Measurements from ENCODE around the gene C16orf54.
"Not testable (repeated sequence)": the region's sequence is repeated elsewhere in the genome, so short reads cannot be mapped to it uniquely, and the experiment has no call there.

Gene C16orf54

GRCh38 chr16:29700253-29700987 is 45.4 kb downstream of the C16orf54 start:
- no peak for TF ChIP-seq JUND (IDR thresholded peaks at IDR 0.05; ENCODE audit: low read depth)
- peak; percentile 77 to 92 for DNase-seq (ENCODE audit: low read depth in 1 of 2, low spot score in 1 of 2)
- in situ Hi-C loops (cut with HindIII; ENCODE audit: low pct_unique_long_range_greater_than_20kb, low sequenced_read_pairs), result no loop called here

- in situ Hi-C loops (cut with HindIII; ENCODE audit: low pct_unique_long_range_greater_than_20kb, low sequenced_read_pairs), result no loop called here
- peak in 1 of 2 experiments; percentile 33 for DNase-seq (ENCODE audit: low read depth in 1 of 2, low spot score in 1 of 2)
- no peak for TF ChIP-seq JUND (IDR thresholded peaks at IDR 0.05; ENCODE audit: low read depth)
These were observed 46.2 kb downstream of the C16orf54 start for GRCh38 chr16:29699324-29700219.

- DNase-seq (ENCODE audit: low read depth in 1 of 2, low spot score in 1 of 2), result no peak
- in situ Hi-C loops (cut with HindIII; ENCODE audit: low pct_unique_long_range_greater_than_20kb, low sequenced_read_pairs), result no loop called here
- TF ChIP-seq JUND (IDR thresholded peaks at IDR 0.05; ENCODE audit: low read depth), result no peak
These were observed 47.1 kb downstream of the C16orf54 start for GRCh38 chr16:29698484-29699323.

GRCh38 chr16:29698042-29698441 is 47.7 kb downstream of the C16orf54 start:
- TF ChIP-seq JUND (IDR thresholded peaks at IDR 0.05; ENCODE audit: low read depth), result no peak

GRCh38 chr16:29697391-29697790 is 48.4 kb downstream of the C16orf54 start:
- no peak for DNase-seq (ENCODE audit: low read depth in 1 of 2, low spot score in 1 of 2)
- in situ Hi-C loops (cut with HindIII; ENCODE audit: low pct_unique_long_range_greater_than_20kb, low sequenced_read_pairs), result no loop called here
- TF ChIP-seq JUND (IDR thresholded peaks at IDR 0.05; ENCODE audit: low read depth), result no peak

More at GRCh38 chr16:29698042-29698441, 47.7 kb downstream of the C16orf54 start:
- in situ Hi-C loops (cut with HindIII; ENCODE audit: low pct_unique_long_range_greater_than_20kb, low sequenced_read_pairs), result no loop called here
- no peak for DNase-seq (ENCODE audit: low read depth in 1 of 2, low spot score in 1 of 2)

GRCh38 chr16:29696881-29697331 is 48.9 kb downstream of the C16orf54 start:
- in situ Hi-C loops (cut with HindIII; ENCODE audit: low pct_unique_long_range_greater_than_20kb, low sequenced_read_pairs), result no loop called here
- DNase-seq (ENCODE audit: low read depth in 1 of 2, low spot score in 1 of 2), result no peak
- TF ChIP-seq JUND (IDR thresholded peaks at IDR 0.05; ENCODE audit: low read depth), result no peak

- DNase-seq (ENCODE audit: low read depth in 1 of 2, low spot score in 1 of 2); in situ Hi-C loops (cut with HindIII; ENCODE audit: low pct_unique_long_range_greater_than_20kb, low sequenced_read_pairs): not testable (repeated sequence)
These were observed 50.1 kb downstream of the C16orf54 start for GRCh38 chr16:29695675-29696074.

- in situ Hi-C loops (cut with HindIII; ENCODE audit: low pct_unique_long_range_greater_than_20kb, low sequenced_read_pairs), result no loop called here
- no peak for DNase-seq (ENCODE audit: low read depth in 1 of 2, low spot score in 1 of 2)
These were observed 51.2 kb downstream of the C16orf54 start for GRCh38 chr16:29694384-29695195.

GRCh38 chr16:29692606-29693005 is 53.2 kb downstream of the C16orf54 start:
- in situ Hi-C loops (cut with HindIII; ENCODE audit: low pct_unique_long_range_greater_than_20kb, low sequenced_read_pairs); DNase-seq (ENCODE audit: low read depth in 1 of 2, low spot score in 1 of 2): not testable (repeated sequence)

More at GRCh38 chr16:29694384-29695195, 51.2 kb downstream of the C16orf54 start:
- no peak for TF ChIP-seq JUND (IDR thresholded peaks at IDR 0.05; ENCODE audit: low read depth)
